GM12873 (cell line): ENCODE measurements around the gene GIT2.

ENCODE experiments used
- CTCF ChIP-seq: IDR thresholded peaks from 2 replicates; pipeline ENCODE4 v1.5.1; 2012; ENCODE audit warnings: low read depth, mild to moderate bottlenecking, moderate library complexity, low read length, control low read depth; ENCODE audit not compliant: insufficient read depth; ENCODE audit errors: missing control alignments

The GIT2 gene

GRCh38 chr12:109996483-109996853 is 300 bp upstream of the GIT2 start:
- no peak for TF ChIP-seq CTCF

- TF ChIP-seq CTCF: no peak
Measured at GRCh38 chr12:109995361-109995685, 845 bp downstream of the GIT2 start.

GRCh38 chr12:109994401-109995175 is 1.6 kb downstream of the GIT2 start:
- no peak for TF ChIP-seq CTCF

GRCh38 chr12:109993091-109993490 is 3.1 kb downstream of the GIT2 start:
- TF ChIP-seq CTCF: no peak

GRCh38 chr12:109991586-109991985 is 4.6 kb downstream of the GIT2 start:
- TF ChIP-seq CTCF: no peak

GRCh38 chr12:109989380-109989779 is 6.8 kb downstream of the GIT2 start:
- TF ChIP-seq CTCF: no peak

GRCh38 chr12:109988903-109989302 is 7.3 kb downstream of the GIT2 start:
- TF ChIP-seq CTCF: no peak
